Ishikawa (cell line): ENCODE results near the gene DYNC1LI2.

Source experiments
- CEBPB ChIP-seq: IDR thresholded peaks from 2 replicates; pipeline ENCODE4 v1.6.1; 2012
- CREB1 ChIP-seq: IDR thresholded peaks from 2 replicates; pipeline ENCODE4 v1.6.1; 2012; ENCODE audit warnings: low read depth
- EGR1 ChIP-seq: IDR thresholded peaks from 2 replicates; pipeline ENCODE4 v1.6.1; 2012
- EP300 ChIP-seq: IDR thresholded peaks from 2 replicates; pipeline ENCODE4 v1.6.1; 2012; ENCODE audit warnings: borderline replicate concordance
- FOXM1 ChIP-seq: IDR thresholded peaks from 2 replicates; pipeline ENCODE4 v1.6.1; 2012; ENCODE audit warnings: low read depth, borderline replicate concordance
- NFIC ChIP-seq: IDR thresholded peaks from 2 replicates; pipeline ENCODE4 v1.6.1; 2012
- RAD21 ChIP-seq: IDR thresholded peaks from 2 replicates; pipeline ENCODE4 v1.6.1; 2012; ENCODE audit warnings: low read depth
- REST ChIP-seq: IDR thresholded peaks from 2 replicates; pipeline ENCODE4 v1.6.1; 2012; ENCODE audit warnings: low read depth, mild to moderate bottlenecking
- TAF1 ChIP-seq: IDR thresholded peaks from 2 replicates; pipeline ENCODE4 v1.6.1; 2012; ENCODE audit warnings: low read depth, mild to moderate bottlenecking
- TCF12 ChIP-seq: IDR thresholded peaks from 2 replicates; pipeline ENCODE4 v1.6.1; 2012; ENCODE audit warnings: low read depth
- TEAD4 ChIP-seq: IDR thresholded peaks from 2 replicates; pipeline ENCODE4 v1.6.1; 2012
- USF1 ChIP-seq: IDR thresholded peaks from 2 replicates; pipeline ENCODE4 v1.6.1; 2012
- YY1 ChIP-seq: IDR thresholded peaks from 2 replicates; pipeline ENCODE4 v1.6.1; 2012; ENCODE audit warnings: low read depth
- ZBTB7A ChIP-seq: IDR thresholded peaks from 2 replicates; pipeline ENCODE4 v1.6.1; 2012; ENCODE audit warnings: low read depth
- TF ChIP-seq, protein P1 (sequence below): IDR thresholded peaks from 2 replicates; pipeline ENCODE4 v1.6.1; 2012

Gene DYNC1LI2

GRCh38 chr16:66678337-66678736 is 73.1 kb downstream of the DYNC1LI2 start:
- TF ChIP-seq REST (no peak), USF1 (no peak), EP300 (no peak), EGR1 (no peak), TAF1 (no peak), YY1 (no peak), FOXM1 (no peak), TEAD4 (no peak), CREB1 (no peak), TCF12 (no peak), CEBPB (no peak), RAD21 (no peak), NFIC (no peak)
- TF ChIP-seq, protein P1, sequence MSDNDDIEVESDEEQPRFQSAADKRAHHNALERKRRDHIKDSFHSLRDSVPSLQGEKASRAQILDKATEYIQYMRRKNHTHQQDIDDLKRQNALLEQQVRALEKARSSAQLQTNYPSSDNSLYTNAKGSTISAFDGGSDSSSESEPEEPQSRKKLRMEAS, result no peak

- TF ChIP-seq FOXM1 (no peak), TEAD4 (no peak), CREB1 (no peak), TCF12 (no peak), RAD21 (no peak), YY1 (no peak), USF1 (no peak), ZBTB7A (no peak), TAF1 (no peak)
- TF ChIP-seq, protein P1, result no peak
These were observed 73.6 kb downstream of the DYNC1LI2 start for GRCh38 chr16:66677836-66678235.

GRCh38 chr16:66677179-66677578 is 74.2 kb downstream of the DYNC1LI2 start:
- no peak for TF ChIP-seq CREB1
- no peak for TF ChIP-seq USF1
- TF ChIP-seq TAF1, result no peak

DNA sequence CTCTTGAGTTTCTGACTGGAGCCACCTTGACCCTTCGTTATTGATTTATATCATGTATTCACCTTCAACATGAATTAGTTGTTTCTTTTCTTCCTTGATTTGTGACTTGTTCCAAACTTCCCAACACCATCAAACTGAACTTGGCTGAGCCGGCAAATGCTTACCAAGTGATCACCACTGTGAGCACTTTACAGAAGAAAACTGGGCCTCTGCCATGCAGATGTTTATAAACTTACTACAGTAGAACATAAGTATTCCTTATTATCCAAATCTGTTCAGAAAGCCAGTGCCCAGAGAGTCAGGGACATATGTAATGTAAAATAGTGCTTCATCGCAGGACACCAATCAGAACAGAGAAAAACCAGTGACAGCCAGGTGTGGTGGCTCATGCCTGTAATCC is 74.8 kb downstream of the DYNC1LI2 start:
- TF ChIP-seq ZBTB7A (no peak), CEBPB (no peak), TAF1 (no peak), EP300 (no peak), REST (no peak), TEAD4 (no peak), EGR1 (no peak), CREB1 (no peak), YY1 (no peak), FOXM1 (no peak), NFIC (no peak), RAD21 (no peak), USF1 (no peak), TCF12 (no peak)
- TF ChIP-seq, protein P1, result no peak

DNA sequence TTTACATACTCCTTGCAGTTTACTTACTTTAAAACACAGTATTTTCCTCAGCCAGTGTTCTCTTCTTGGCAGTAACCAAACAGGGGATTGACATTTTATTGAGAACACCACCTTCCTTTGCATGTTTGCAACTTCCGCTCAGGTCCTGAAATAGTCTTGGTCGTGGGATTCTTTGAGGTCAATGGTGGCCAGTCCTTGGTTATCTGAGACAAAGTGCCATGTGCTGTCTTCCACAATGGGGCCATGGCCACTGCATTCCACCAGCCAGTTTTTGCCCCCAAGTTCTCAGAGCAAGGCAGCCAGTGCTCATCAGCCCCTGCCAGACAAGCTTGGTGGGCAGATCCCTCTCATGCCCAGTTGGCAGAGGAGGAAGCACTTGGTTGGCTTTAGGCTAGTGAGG is 77.7 kb downstream of the DYNC1LI2 start:
- TF ChIP-seq RAD21 (no peak), YY1 (no peak), CREB1 (no peak), EP300 (no peak), USF1 (no peak), TAF1 (no peak), TEAD4 (no peak), REST (no peak), NFIC (no peak), EGR1 (no peak)
- TF ChIP-seq, protein P1, result no peak
